AG09309 (cell line): ENCODE measurements around the gene CEP85.
"Not testable (repeated sequence)": the region's sequence is repeated elsewhere in the genome, so short reads cannot be mapped to it uniquely, and the experiment has no call there.

Experiments
- DNase-seq: peaks from one replicate; pipeline ENCODE4 v3.0.0-alpha.2; 2010; ENCODE audit warnings: low read depth
- H3K4me3 ChIP-seq: 2 replicates; pipeline ENCODE4 v1.5.1; 2011; ENCODE audit warnings: mild to moderate bottlenecking, low read depth, low read length, moderate library complexity; ENCODE audit not compliant: control insufficient read depth
- TF ChIP-seq, protein P1 (sequence below): IDR thresholded peaks from 2 replicates; pipeline ENCODE4 v1.5.1; 2011; ENCODE audit warnings: mild to moderate bottlenecking, low read depth, low read length, inconsistent platforms; ENCODE audit not compliant: insufficient read depth, control insufficient read depth; ENCODE audit errors: missing control alignments

CEP85 gene

DNA sequence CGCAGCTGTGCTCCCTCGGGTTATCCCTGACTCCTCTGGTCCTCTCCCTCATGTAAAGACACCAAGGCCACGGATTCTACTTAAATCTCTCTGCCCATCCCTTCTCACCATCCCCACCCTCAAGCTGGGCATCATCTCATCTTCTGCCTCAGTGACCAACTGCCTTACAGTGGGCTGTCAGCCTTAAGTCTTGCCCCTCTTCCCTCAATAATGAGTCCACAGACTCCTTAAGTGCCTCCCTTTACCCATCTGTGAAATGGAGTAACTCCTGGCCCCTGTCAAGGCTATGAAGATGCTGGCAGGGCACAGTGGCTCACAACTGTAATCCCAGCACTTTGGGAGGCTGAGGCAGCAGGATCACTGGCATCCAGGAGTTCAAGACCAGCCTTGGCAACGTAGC is 57.9 kb downstream of the CEP85 start:
- H3K4me3 ChIP-seq: no peak overlapping the region
- DNase-seq: no peak
- TF ChIP-seq, protein P1, sequence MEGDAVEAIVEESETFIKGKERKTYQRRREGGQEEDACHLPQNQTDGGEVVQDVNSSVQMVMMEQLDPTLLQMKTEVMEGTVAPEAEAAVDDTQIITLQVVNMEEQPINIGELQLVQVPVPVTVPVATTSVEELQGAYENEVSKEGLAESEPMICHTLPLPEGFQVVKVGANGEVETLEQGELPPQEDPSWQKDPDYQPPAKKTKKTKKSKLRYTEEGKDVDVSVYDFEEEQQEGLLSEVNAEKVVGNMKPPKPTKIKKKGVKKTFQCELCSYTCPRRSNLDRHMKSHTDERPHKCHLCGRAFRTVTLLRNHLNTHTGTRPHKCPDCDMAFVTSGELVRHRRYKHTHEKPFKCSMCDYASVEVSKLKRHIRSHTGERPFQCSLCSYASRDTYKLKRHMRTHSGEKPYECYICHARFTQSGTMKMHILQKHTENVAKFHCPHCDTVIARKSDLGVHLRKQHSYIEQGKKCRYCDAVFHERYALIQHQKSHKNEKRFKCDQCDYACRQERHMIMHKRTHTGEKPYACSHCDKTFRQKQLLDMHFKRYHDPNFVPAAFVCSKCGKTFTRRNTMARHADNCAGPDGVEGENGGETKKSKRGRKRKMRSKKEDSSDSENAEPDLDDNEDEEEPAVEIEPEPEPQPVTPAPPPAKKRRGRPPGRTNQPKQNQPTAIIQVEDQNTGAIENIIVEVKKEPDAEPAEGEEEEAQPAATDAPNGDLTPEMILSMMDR: no peak

DNA sequence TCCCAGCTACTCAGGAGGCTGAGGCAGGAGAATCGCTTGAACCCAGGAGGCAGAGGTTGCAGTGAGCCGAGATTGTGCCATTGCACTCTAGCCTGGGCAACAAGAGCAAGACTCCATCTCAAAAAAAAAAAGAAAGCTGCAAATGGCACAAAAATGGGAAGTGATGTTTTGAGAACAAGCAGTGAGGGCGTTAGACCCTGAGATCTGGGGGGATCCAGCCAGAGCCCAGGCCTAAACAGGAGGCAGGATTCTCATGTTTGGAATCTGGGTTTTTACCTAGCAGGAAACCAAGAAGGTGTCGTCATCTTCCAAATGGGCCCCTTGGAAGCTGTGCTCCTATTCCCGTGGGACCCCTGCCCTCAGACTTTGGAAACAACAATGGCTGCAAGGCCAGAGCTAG is 58.7 kb downstream of the CEP85 start:
- not testable (repeated sequence) for H3K4me3 ChIP-seq, DNase-seq

DNA sequence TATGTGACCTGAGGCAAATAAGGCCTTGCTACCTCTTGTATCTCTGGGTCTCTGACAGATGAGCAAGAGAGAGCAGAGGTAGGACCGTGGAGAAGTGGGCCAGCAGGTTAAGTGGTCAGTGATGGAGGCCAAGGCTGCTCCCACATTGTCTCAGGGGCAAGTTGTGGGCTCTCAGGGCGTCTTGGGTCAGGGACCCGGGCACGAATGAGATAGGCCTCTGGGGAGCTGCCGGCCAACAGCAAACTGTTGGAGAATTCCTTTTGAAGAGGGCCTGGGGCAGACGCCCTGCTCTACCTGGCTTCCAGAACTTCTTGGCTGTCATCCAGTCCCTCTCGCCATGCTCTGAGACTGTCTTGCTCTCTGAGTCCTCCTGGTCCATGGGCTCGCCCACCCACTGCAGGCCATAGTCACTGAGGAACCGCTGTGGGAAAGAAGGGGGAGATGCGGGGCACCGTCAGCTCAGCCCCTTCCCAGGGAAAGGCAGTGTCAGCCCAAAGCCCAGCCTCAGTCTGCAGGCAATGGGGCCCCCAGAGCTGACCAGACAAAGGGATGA is 60.0 kb downstream of the CEP85 start:
- H3K4me3 ChIP-seq: no peak overlapping the region
- no peak for DNase-seq
- TF ChIP-seq, protein P1: no peak

DNA sequence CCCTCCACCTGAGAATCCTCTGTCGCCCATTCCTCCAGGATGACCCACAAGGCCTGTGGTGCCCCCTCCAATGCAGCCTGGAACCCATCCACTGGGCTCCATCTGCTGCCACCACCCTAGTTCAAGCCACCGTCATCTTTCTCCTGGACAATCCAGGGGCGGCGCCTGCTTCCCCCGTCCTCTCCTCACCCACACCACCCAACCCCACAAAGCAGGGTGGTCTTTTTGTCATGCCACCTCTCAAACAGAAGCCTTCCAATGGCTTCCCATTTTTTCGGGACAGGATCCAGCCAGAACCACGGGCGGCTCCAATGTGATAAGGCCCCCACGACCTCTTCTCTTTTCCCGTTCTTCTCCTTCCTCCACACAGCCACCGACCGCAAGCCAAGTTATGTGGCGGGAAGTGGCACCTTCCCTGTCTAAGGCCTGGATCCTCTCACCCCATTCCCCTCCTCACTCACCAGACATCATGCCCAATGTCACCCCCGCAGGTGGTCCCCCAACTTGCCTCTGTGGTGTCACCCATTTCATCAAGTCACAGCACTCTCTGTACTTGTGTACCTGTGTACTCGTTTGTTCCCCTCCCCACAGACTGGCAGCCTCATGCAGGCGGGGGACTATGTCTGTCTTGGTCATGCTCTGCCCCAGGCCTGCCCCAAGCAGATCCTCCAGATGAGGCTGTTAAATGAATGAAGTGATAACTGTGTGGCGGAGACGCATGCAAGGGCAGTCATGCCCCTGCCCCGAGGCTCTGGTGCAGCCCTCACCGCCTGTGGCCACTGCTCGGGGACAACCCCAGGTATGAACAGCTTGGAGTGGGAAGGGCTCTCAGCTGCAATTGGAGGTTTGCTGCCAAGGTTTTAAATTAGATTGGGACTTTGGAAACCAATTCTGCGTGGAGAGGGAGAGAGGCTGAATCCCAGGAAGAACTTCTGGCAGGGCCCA is 61.5 kb downstream of the CEP85 start:
- DNase-seq: no peak
- no peak overlapping the region for H3K4me3 ChIP-seq
- TF ChIP-seq, protein P1: no peak

DNA sequence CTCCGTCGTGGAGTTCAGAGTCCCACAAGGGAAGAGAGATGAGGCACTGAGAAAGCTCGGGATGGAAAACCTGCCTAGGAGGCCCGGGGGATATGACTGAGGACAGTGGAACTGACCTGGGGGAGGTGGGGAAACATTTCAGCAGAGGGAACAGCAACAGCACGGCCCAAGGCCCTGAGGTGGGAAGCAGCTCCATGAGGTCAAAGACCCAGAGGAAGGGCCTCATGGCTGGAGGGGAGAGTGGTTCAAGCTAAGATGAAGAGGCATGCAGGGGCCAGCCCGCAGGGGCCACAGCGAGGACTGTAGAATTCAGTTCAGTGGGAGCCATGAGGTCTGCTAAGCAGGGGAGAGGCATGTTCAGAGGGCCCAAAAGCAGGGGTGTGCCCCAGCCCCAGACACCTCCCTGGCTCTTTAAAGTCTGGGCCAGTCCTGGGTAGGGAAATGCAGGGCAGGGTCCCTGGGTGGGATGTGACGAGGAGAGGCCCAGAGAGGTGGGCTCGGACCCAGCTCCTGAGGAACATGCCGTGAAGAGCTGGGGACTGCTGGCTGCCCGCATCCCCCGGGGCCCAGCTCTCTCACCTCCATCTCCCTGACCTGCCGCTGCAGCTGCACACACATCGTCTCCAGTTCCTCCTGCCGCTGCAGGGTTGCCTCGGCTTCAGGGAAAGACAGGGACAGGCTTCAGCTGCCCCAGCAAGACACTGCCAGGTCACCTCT is 62.5 kb downstream of the CEP85 start:
- no peak overlapping the region for H3K4me3 ChIP-seq
- TF ChIP-seq, protein P1: no peak

DNA sequence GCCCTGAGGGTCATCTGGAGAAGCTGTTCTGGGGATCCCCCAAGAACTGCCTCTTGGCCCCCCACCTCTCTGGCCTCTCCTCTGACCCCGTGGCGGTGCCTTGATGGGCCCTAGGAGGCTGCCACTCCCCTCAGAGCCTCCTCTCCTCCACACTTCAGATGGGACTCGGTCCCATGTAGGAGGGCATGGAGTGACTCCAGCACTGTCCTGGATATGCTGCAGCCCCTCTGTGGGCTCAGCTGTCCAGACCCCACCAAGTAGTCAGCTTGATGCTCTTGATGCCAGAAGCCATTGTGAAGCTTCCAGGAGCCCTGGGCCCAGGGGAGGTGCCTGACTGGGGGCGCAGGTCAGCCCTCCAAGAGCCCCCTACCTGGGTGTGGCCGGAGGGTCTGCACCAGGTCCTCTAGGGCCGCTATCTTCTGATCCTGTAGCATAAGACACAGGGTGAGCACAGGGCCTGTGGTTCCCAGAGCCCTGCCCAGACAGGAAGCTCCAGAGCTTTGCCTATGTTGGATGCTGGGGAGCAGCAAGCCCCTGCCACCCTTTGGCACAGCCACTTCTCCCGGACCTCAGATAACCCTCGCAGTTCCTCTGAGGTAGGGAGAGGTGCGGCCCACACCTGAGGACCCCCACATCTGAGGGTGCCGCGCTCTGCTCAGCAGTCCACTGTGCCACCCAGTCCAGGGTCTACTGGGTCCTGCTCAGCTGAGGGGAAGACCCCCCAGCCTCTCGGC is 63.2 kb downstream of the CEP85 start:
- no peak for DNase-seq
- no peak overlapping the region for H3K4me3 ChIP-seq
- TF ChIP-seq, protein P1: no peak

More for the DNA sequence above, 62.5 kb downstream of the CEP85 start:
- no peak for DNase-seq
